Skeletal muscle tissue (tissue), 5 donors: Measurements from ENCODE around the gene NUDT13. TPM values are rescaled to one million over a fixed set of nuclear protein-coding genes. Genes with fewer than 3 reads are reported as not detected.
A peak's percentile ranks its signal among the peaks of the same experiment; 100 is the strongest.

ENCODE experiments used
- H3K27ac ChIP-seq: one replicate; pipeline ENCODE4 v1.7.0; 2013; ENCODE audit warnings: mild to moderate bottlenecking, low read depth, low read length, inconsistent platforms
- H3K27me3 ChIP-seq, 3 donors: one replicate each; pipeline ENCODE4 v1.7.0; 2013; ENCODE audit warnings: low read length in 3 of 3; ENCODE audit not compliant: control insufficient read depth in 3 of 3, insufficient read depth in 3 of 3
- H3K36me3 ChIP-seq, 3 donors: one replicate each; pipeline ENCODE4 v1.7.0; 2013; ENCODE audit warnings: low read length in 3 of 3; ENCODE audit not compliant: control insufficient read depth in 3 of 3, insufficient read depth in 3 of 3
- H3K4me1 ChIP-seq, 3 donors: one replicate each; pipeline ENCODE4 v1.7.0; 2013; ENCODE audit warnings: low read length in 3 of 3, mild to moderate bottlenecking in 3 of 3; ENCODE audit not compliant: control insufficient read depth in 3 of 3, insufficient read depth in 3 of 3
- H3K4me3 ChIP-seq, 3 donors: one replicate each; pipeline ENCODE4 v1.7.0; 2013; ENCODE audit warnings: low read length in 3 of 3
- H3K9ac ChIP-seq, 3 donors: one replicate each; pipeline ENCODE4 v1.7.0; 2013; ENCODE audit warnings: low read length in 3 of 3, mild to moderate bottlenecking in 3 of 3, moderate library complexity in 2 of 3, low read depth in 1 of 3
- H3K9me3 ChIP-seq, 3 donors: one replicate each; pipeline ENCODE4 v1.7.0; 2013; ENCODE audit warnings: low read length in 3 of 3; ENCODE audit not compliant: control insufficient read depth in 3 of 3
- small RNA-seq: library from RNA; depleted of rRNA; stranded (forward); fragments of <200 nt; gene quantifications from one replicate; pipeline ENCODE3, GENCODE V24; 2014
- total RNA-seq: library from RNA; depleted of rRNA; stranded (reverse); fragments of >200 nt; gene quantifications from one replicate; pipeline ENCODE4 v1.2.3, GENCODE V29; 2014
- donor health status: Osteomylitis.

The NUDT13 gene
- total RNA-seq, 1 donor from 2014 or later = 2.1 TPM

- H3K36me3 ChIP-seq = peaks cover 4 to 25% (median 23%) of the 10 kb centered on the region in 3 donors
Measured at GRCh38 chr10:73174148-73174925, 64.1 kb downstream of the NUDT13 start.

More at GRCh38 chr10:73174148-73174925, 64.1 kb downstream of the NUDT13 start:
- Histone ChIP-seq H3K9me3 (no peaks in the 10 kb centered on the region), H3K4me1 (no peaks in the 10 kb centered on the region), H3K4me3 (no peak overlapping the region), H3K27me3 (no peaks in the 10 kb centered on the region), H3K9ac (no peak overlapping the region), H3K27ac (no peak overlapping the region)

Small RNAs within 50 kb of the gene (small RNA-seq; reads per million reads assigned to genes)
- gene RF00019 = not detected
- gene SNORA11F = 0.56 reads per million, percentile 64 among the genes with 10 or more reads in this experiment

Other genes with a start within 250 kb of the NUDT13 start
- 10.4 TPM for gene OIT3, start 216.7 kb upstream of the NUDT13 start, total RNA-seq
- not detected for gene PLA2G12B, start 155.6 kb upstream of the NUDT13 start, total RNA-seq
- 53.8 TPM for gene P4HA1, start 13.6 kb upstream of the NUDT13 start, total RNA-seq
- gene ECD, start 57.6 kb downstream of the NUDT13 start, total RNA-seq = 23.5 TPM
- 16.2 TPM for gene FAM149B1, start 57.7 kb downstream of the NUDT13 start, total RNA-seq
- 17.7 TPM for gene DNAJC9, start 136.8 kb downstream of the NUDT13 start, total RNA-seq
- gene MRPS16, start 142.2 kb downstream of the NUDT13 start, total RNA-seq = 57.4 TPM
- 1.6 TPM for gene CFAP70, start 248.4 kb downstream of the NUDT13 start, total RNA-seq